GM23338 (cell line): ENCODE measurements around the gene THAP8. TPM values are rescaled to one million over a fixed set of nuclear protein-coding genes. Genes with fewer than 3 reads are reported as not detected.
"Not testable (repeated sequence)": the region's sequence is repeated elsewhere in the genome, so short reads cannot be mapped to it uniquely, and the experiment has no call there.

Experiments
- ATAC-seq: fragments of 200-7000 bp; cut with Tn5 transposase; 3 replicates; pipeline ENCODE4 v1.9.1; 2020
- DNase-seq: peaks from one replicate; pipeline ENCODE4 v3.0.0-alpha.2; 2015; ENCODE audit warnings: low spot score
- H2AFZ ChIP-seq: fragments of 200-600 bp; sonication (generic); 2 replicates; pipeline ENCODE4 v1.8.0; 2016; ENCODE audit warnings: antibody characterized with exemption, mild to moderate bottlenecking, moderate library complexity
- H3F3A ChIP-seq: fragments of 200-600 bp; sonication (generic); replicated peaks from 2 replicates; pipeline ENCODE4 v1.8.0; 2017; ENCODE audit warnings: antibody characterized with exemption, mixed run types, low read depth
- H3K27ac ChIP-seq: fragments of 200-600 bp; sonication (generic); 2 replicates; pipeline ENCODE4 v1.6.1; 2016; ENCODE audit warnings: low read depth
- H3K27me3 ChIP-seq: fragments of 200-600 bp; sonication (generic); 2 replicates; pipeline ENCODE4 v1.8.0; 2016; ENCODE audit warnings: mild to moderate bottlenecking, mixed run types, moderate library complexity; ENCODE audit not compliant: insufficient read depth
- H3K36me3 ChIP-seq: fragments of 200-600 bp; sonication (generic); 2 replicates; pipeline ENCODE4 v1.8.0; 2016; ENCODE audit warnings: mild to moderate bottlenecking; ENCODE audit not compliant: insufficient read depth
- H3K4me1 ChIP-seq: fragments of 200-600 bp; sonication (generic); 2 replicates; pipeline ENCODE4 v1.8.0; 2016; ENCODE audit warnings: mild to moderate bottlenecking, moderate library complexity; ENCODE audit not compliant: insufficient read depth
- H3K4me2 ChIP-seq: fragments of 200-600 bp; sonication (generic); 2 replicates; pipeline ENCODE4 v1.7.1; 2017; ENCODE audit warnings: mixed run types
- H3K4me3 ChIP-seq: fragments of 200-600 bp; sonication (generic); 2 replicates; pipeline ENCODE4 v1.6.1; 2016; ENCODE audit warnings: mixed run types
- H3K79me2 ChIP-seq: fragments of 200-600 bp; sonication (generic); replicated peaks from 2 replicates; pipeline ENCODE4 v1.8.0; 2017; ENCODE audit warnings: mild to moderate bottlenecking; ENCODE audit not compliant: insufficient read depth
- H3K9me2 ChIP-seq: fragments of 200-600 bp; sonication (generic); 2 replicates; pipeline ENCODE4 v1.8.0; 2017; ENCODE audit not compliant: insufficient read depth
- H4K20me1 ChIP-seq: fragments of 200-600 bp; sonication (generic); replicated peaks from 2 replicates; pipeline ENCODE4 v1.8.0; 2017; ENCODE audit warnings: mild to moderate bottlenecking; ENCODE audit not compliant: insufficient read depth
- H3K27ac Mint-ChIP-seq: 2 replicates; pipeline ENCODE4 v1.8.0; 2020; ENCODE audit warnings: inconsistent platforms, mild to moderate bottlenecking, moderate library complexity, mixed read lengths
- H3K27me3 Mint-ChIP-seq: 3 replicates; pipeline ENCODE4 v1.8.0; 2022; ENCODE audit warnings: low read depth, mild to moderate bottlenecking, moderate library complexity, mixed read lengths, inconsistent platforms; ENCODE audit not compliant: insufficient read depth, poor library complexity
- H3K36me3 Mint-ChIP-seq: 3 replicates; pipeline ENCODE4 v1.8.0; 2021; ENCODE audit warnings: low read depth, mild to moderate bottlenecking, inconsistent platforms, moderate library complexity, mixed read lengths
- H3K4me1 Mint-ChIP-seq: 3 replicates; pipeline ENCODE4 v1.8.0; 2020; ENCODE audit warnings: mild to moderate bottlenecking, inconsistent platforms, mixed read lengths
- H3K4me3 Mint-ChIP-seq: 3 replicates; pipeline ENCODE4 v1.8.0; 2021; ENCODE audit warnings: moderate library complexity, mild to moderate bottlenecking, inconsistent platforms, mixed read lengths
- H3K9me3 Mint-ChIP-seq: 3 replicates; pipeline ENCODE4 v1.8.0; 2020; ENCODE audit warnings: moderate library complexity, mild to moderate bottlenecking, inconsistent platforms, mixed read lengths
- CREB1 ChIP-seq: fragments of 250-450 bp; sonication (Bioruptor Pico); IDR thresholded peaks from 2 replicates; pipeline ENCODE4 v1.5.0; 2020; ENCODE audit warnings: low read depth, mild to moderate bottlenecking, moderate library complexity
- EZH2phosphoT487 ChIP-seq: fragments of 200-600 bp; sonication (generic); IDR thresholded peaks from one replicate; pipeline ENCODE4 v1.8.1; 2018; ENCODE audit warnings: antibody characterized with exemption; ENCODE audit not compliant: unreplicated experiment
- POLR2AphosphoS5 ChIP-seq: IDR thresholded peaks from 2 replicates; pipeline ENCODE4 v1.6.1; 2016; ENCODE audit warnings: antibody characterized with exemption, low read depth
- STAT1 ChIP-seq: IDR thresholded peaks from one replicate; pipeline ENCODE4 v1.6.1; 2016; ENCODE audit warnings: antibody characterized with exemption; ENCODE audit not compliant: unreplicated experiment
- polyA plus RNA-seq: library from polyadenylated mRNA; unstranded; fragments of >200 nt; fragmentation: Nextera tagmentation; extraction: Ambion mirVana; gene quantifications from 2 replicates; pipeline ENCODE4 v1.2.1, GENCODE V29; 2016
- total RNA-seq: library from RNA; depleted of rRNA; stranded (reverse); fragments of >200 nt; shearing (Covaris generic); gene quantifications from 2 replicates; pipeline ENCODE4 v1.2.3, GENCODE V29; 2014
- TF ChIP-seq, protein P1 (sequence below), 2 experiments: fragments of 200-600 bp in 1 of 2; sonication (generic) in 1 of 2; conservative IDR thresholded peaks; 2 replicates each; pipeline versions ENCODE4 v1.5.1 to v1.6.1; 2016 to 2017; ENCODE audit warnings: antibody characterized with exemption in 2 of 2, low read depth in 2 of 2, mild to moderate bottlenecking in 2 of 2, moderate library complexity in 1 of 2
- TF ChIP-seq, protein P2 (sequence below): IDR thresholded peaks from one replicate; pipeline ENCODE4 v1.6.1; 2018; ENCODE audit warnings: antibody characterized with exemption; ENCODE audit not compliant: unreplicated experiment
- TF ChIP-seq, protein P3 (sequence below): IDR thresholded peaks from 2 replicates; pipeline ENCODE4 v1.6.1; 2016; ENCODE audit warnings: antibody characterized with exemption

The THAP8 gene
- total and polyA plus RNA-seq, 2 experiments from 2014 or later: 12.7 to 13.7 TPM

GRCh38 chr19:36072081-36072480 is 18.0 kb upstream of the THAP8 start:
- Histone ChIP-seq H2AFZ (no peak overlapping the region), H3K4me1 (no peaks in the 10 kb centered on the region), H3K4me2 (no peak overlapping the region), H3K36me3 (peaks cover 35% of the 10 kb centered on the region), H3F3A (peaks cover 6% of the 10 kb centered on the region; the same call in 1 of the 2 replicates), H3K79me2 (no peaks in the 10 kb centered on the region), H4K20me1 (peaks cover 9% of the 10 kb centered on the region; the same call in 1 of the 2 replicates), H3K9me2 (no peaks in the 10 kb centered on the region), H3K27me3 (no peaks in the 10 kb centered on the region), H3K4me3 (no peak overlapping the region), H3K27ac (no peak overlapping the region)
- TF ChIP-seq EZH2phosphoT487: no peak
- no peak for TF ChIP-seq CREB1 (CRISPR knock-in tag)
- TF ChIP-seq STAT1: no peak
- TF ChIP-seq, protein P1, sequence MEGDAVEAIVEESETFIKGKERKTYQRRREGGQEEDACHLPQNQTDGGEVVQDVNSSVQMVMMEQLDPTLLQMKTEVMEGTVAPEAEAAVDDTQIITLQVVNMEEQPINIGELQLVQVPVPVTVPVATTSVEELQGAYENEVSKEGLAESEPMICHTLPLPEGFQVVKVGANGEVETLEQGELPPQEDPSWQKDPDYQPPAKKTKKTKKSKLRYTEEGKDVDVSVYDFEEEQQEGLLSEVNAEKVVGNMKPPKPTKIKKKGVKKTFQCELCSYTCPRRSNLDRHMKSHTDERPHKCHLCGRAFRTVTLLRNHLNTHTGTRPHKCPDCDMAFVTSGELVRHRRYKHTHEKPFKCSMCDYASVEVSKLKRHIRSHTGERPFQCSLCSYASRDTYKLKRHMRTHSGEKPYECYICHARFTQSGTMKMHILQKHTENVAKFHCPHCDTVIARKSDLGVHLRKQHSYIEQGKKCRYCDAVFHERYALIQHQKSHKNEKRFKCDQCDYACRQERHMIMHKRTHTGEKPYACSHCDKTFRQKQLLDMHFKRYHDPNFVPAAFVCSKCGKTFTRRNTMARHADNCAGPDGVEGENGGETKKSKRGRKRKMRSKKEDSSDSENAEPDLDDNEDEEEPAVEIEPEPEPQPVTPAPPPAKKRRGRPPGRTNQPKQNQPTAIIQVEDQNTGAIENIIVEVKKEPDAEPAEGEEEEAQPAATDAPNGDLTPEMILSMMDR (conservative IDR thresholded peaks at IDR 0.05; ENCODE audit: low read depth in 2 of 2): no peak
- TF ChIP-seq, protein P2, sequence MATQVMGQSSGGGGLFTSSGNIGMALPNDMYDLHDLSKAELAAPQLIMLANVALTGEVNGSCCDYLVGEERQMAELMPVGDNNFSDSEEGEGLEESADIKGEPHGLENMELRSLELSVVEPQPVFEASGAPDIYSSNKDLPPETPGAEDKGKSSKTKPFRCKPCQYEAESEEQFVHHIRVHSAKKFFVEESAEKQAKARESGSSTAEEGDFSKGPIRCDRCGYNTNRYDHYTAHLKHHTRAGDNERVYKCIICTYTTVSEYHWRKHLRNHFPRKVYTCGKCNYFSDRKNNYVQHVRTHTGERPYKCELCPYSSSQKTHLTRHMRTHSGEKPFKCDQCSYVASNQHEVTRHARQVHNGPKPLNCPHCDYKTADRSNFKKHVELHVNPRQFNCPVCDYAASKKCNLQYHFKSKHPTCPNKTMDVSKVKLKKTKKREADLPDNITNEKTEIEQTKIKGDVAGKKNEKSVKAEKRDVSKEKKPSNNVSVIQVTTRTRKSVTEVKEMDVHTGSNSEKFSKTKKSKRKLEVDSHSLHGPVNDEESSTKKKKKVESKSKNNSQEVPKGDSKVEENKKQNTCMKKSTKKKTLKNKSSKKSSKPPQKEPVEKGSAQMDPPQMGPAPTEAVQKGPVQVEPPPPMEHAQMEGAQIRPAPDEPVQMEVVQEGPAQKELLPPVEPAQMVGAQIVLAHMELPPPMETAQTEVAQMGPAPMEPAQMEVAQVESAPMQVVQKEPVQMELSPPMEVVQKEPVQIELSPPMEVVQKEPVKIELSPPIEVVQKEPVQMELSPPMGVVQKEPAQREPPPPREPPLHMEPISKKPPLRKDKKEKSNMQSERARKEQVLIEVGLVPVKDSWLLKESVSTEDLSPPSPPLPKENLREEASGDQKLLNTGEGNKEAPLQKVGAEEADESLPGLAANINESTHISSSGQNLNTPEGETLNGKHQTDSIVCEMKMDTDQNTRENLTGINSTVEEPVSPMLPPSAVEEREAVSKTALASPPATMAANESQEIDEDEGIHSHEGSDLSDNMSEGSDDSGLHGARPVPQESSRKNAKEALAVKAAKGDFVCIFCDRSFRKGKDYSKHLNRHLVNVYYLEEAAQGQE: no peak
- TF ChIP-seq, protein P3, sequence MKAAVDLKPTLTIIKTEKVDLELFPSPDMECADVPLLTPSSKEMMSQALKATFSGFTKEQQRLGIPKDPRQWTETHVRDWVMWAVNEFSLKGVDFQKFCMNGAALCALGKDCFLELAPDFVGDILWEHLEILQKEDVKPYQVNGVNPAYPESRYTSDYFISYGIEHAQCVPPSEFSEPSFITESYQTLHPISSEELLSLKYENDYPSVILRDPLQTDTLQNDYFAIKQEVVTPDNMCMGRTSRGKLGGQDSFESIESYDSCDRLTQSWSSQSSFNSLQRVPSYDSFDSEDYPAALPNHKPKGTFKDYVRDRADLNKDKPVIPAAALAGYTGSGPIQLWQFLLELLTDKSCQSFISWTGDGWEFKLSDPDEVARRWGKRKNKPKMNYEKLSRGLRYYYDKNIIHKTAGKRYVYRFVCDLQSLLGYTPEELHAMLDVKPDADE: no peak
- TF ChIP-seq POLR2AphosphoS5: no peak
- Mint-ChIP-seq H3K4me3 (no peak overlapping the region), H3K27me3 (peaks cover 3% of the 10 kb centered on the region), H3K36me3 (peaks cover 81% of the 10 kb centered on the region), H3K27ac (no peak overlapping the region), H3K4me1 (no peaks in the 10 kb centered on the region), H3K9me3 (peaks cover 4% of the 10 kb centered on the region; the same call in 1 of the 3 replicates)
- DNase-seq (no peak), ATAC-seq (no peak)

DNA sequence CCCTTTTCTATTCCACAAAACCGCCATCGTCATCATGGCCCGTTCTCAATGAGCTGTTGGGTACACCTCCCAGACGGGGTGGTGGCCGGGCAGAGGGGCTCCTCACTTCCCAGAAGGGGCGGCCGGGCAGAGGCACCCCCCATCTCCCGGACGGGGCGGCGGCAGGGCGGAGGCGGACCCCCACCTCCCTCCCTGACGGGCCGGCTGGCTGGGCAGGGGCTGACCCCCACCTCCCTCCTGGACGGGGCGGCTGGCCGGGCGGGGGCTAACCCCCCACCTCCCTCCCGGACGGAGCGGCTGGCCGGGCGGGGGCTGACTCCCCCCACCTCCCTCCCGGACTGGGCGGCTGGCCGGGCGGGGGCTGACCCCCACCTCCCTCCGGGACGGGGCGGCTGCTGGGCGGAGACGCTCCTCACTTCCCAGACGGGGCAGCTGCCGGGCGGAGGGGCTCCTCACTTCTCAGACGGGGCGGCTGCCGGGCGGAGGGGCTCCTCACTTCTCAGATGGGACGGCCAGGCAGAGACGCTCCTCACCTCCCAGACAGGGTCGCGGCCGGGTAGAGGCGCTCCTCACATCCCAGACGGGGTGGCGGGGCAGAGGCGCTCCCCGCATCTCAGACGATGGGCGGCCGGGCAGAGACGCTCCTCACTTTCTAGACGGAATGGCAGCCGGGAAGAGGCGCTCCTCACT is 14.9 kb upstream of the THAP8 start:
- not testable (repeated sequence) for H3F3A ChIP-seq, H3K4me3 Mint-ChIP-seq, H3K27me3 Mint-ChIP-seq, H3K27ac ChIP-seq, H3K4me2 ChIP-seq, H3K4me3 ChIP-seq, H3K27me3 ChIP-seq, DNase-seq, H3K27ac Mint-ChIP-seq, H3K4me1 Mint-ChIP-seq, H2AFZ ChIP-seq, ATAC-seq, H3K4me1 ChIP-seq, H4K20me1 ChIP-seq, H3K9me2 ChIP-seq, H3K9me3 Mint-ChIP-seq, H3K79me2 ChIP-seq
- H3K36me3 ChIP-seq: peaks cover 41% of the 10 kb centered on the region; the same call in 1 of the 2 replicates
- H3K36me3 Mint-ChIP-seq: peaks cover 87% of the 10 kb centered on the region
